ENCODE data around the gene ENOX1. TPM values are rescaled to one million over a fixed set of nuclear protein-coding genes. Genes with fewer than 3 reads are reported as not detected.

Gene ENOX1
- total RNA-seq, 2 experiments from 2014 or later: 2.4 TPM; not detected in 1

DNA sequence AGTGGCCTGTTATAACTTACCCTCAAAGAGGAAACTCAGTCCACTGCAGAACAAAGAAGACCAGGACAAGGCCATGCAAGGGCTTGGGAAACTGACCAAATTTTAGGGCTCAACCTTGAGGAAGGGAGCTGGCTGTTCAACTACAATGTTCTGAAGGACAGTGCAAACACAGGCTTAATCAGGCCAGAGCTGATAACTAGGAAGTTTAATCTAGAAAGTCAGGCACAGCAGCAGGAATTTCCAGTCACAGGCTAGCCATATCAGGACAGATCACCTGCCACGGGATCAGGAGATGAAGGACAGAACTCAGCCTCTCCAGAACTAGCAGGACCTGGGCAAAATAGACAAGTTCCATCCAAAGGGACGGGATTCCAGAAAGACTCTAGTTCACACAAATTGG, 89.4 kb downstream of the ENOX1 start:
- Mint-ChIP-seq H3K36me3 (no peaks in the 10 kb centered on the region), H3K4me3 (no peak overlapping the region), H3K9me3 (ENCODE audit: low read depth) (no peaks in the 10 kb centered on the region), H3K27ac (no peak overlapping the region), H3K4me1 (no peaks in the 10 kb centered on the region), H3K27me3 (peaks cover 30% of the 10 kb centered on the region)
- ATAC-seq (no peak), DNase-seq (no peak)
- CTCF ChIA-PET: no interaction called here

DNA sequence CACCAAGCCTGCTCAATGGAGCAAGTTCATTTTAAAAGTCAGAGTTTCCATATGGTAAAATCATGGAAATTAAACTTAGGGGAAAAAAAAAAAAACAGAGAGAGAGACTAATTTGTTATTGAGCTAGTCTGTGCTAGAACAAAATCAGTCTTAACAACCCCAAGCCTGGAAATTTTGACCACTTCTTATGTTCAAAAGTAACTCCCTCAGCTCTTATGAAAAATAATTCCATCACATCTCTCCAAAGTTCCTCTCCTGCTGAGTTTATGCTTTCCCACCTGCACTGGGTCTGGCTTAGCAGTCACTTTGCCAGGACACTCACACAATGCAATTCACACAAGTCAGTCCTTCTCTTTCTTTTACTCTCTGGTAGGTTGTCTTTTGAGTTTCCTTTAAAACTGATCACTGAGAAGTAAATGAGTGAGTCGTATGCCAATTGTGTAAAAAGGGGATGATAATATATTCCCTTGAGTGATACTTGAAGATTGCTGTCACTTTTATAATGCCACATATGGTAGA, 92.6 kb downstream of the ENOX1 start:
- no peaks in the 10 kb centered on the region for H3K36me3 Mint-ChIP-seq
- H3K27me3 Mint-ChIP-seq: peaks cover 30% of the 10 kb centered on the region
- H3K4me1 Mint-ChIP-seq: no peaks in the 10 kb centered on the region
- no peak overlapping the region for H3K4me3 Mint-ChIP-seq
- CTCF ChIA-PET: no interaction called here
- DNase-seq (no peak), ATAC-seq (no peak)
- H3K9me3 Mint-ChIP-seq (ENCODE audit: low read depth): no peaks in the 10 kb centered on the region
- no peak overlapping the region for H3K27ac Mint-ChIP-seq

DNA sequence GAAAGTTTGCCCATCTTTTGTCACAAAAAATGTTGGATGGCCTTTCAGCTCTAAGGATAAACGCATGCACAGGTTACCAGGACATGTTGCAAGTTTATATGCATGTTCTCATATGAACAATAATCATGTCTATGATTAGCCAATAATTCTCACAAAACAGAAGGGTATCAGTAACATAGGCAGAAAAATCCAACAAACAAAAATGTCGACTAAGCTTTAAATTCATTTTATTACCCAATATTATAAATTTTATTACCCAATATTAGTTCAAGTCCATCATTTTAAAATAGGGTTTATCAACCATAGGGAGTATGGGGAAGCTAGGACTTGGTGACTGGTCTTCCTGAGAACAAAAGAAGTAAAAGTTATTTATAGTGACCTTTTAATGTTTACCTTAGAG, 93.1 kb downstream of the ENOX1 start:
- CTCF ChIA-PET: no interaction called here
- DNase-seq (no peak), ATAC-seq (no peak)
- Mint-ChIP-seq H3K27me3 (peaks cover 24% of the 10 kb centered on the region), H3K27ac (no peak overlapping the region), H3K9me3 (ENCODE audit: low read depth) (no peaks in the 10 kb centered on the region), H3K36me3 (no peaks in the 10 kb centered on the region), H3K4me1 (no peaks in the 10 kb centered on the region), H3K4me3 (no peak overlapping the region)

DNA sequence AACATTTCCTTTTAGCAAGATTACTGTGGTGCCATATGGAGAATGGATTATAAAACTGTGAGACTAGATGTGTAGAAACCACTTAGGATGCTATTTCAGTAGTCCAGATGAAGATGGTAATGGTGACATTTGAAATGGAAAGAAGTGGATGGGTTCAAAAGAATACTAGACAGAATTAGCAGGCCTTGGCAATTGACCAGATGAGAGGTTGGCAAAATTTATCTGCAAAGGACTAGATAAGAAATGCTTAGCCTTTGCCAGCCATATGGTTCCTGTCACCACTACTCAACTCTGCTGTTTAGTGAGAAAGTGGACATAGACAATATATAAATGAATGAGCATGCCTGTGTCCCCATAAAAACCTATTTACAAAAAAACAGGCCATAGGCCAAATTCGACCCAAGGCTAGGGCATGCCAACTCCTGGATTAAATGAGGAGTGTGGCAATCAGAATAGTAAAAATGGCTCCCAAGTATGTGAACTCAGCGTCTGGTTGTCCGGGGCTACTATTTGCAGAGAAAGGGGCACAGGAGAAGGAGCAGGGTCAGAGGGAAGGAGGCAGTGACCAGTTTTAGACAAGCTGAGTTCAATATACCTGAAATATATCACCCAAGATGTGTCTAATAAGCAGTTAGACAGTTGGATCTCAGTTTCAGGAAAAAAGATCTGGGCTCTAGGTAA, 98.4 kb downstream of the ENOX1 start:
- Mint-ChIP-seq H3K4me3 (no peak overlapping the region), H3K36me3 (no peaks in the 10 kb centered on the region), H3K4me1 (no peaks in the 10 kb centered on the region), H3K27me3 (peaks cover 12% of the 10 kb centered on the region), H3K27ac (no peak overlapping the region), H3K9me3 (ENCODE audit: low read depth) (no peaks in the 10 kb centered on the region)
- ATAC-seq: no peak
- no peak for DNase-seq
- CTCF ChIA-PET: no interaction called here

DNA sequence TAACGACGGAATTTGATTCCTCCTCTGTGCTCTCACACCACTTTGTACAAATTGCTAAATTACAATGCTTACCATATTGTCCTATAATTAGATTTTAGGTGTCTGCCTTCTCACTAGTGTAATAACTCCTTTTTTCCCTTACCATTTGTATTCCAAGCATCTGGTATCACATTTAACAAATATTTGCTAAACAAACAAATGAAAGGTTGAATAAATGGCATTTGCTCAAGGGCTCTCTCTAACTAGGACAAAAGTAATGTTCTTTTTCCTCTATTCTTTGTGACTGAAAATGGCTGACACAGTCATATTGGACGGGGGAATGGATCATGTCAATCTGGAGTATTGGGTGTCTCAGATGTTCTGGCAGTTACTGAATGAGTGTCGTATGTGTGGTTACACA, 99.7 kb downstream of the ENOX1 start:
- no peaks in the 10 kb centered on the region for H3K36me3 Mint-ChIP-seq
- no peak overlapping the region for H3K4me3 Mint-ChIP-seq
- H3K4me1 Mint-ChIP-seq: no peaks in the 10 kb centered on the region
- CTCF ChIA-PET: no interaction called here
- DNase-seq: no peak
- no peak for ATAC-seq
- H3K27ac Mint-ChIP-seq: no peak overlapping the region
- no peaks in the 10 kb centered on the region for H3K9me3 Mint-ChIP-seq (ENCODE audit: low read depth)
- H3K27me3 Mint-ChIP-seq: peaks cover 11% of the 10 kb centered on the region

DNA sequence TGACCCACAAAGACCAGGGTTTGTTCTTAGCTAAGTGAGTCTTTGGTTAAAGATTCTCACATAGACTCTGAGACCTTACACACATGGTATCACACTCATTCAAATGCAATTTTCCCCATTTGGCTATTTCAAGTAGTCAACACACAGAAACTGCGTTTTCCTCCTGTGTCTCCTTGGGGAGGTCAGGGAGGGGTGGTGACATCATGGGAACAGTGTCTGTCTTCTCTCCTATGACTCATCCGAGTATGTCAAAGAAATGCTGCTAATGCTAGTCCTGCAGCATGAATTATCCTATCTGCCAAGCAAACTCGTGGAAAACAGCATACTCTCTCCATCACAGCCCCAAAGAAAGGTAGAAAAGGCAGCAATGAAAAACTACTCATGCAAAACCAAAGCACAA, 100.2 kb downstream of the ENOX1 start:
- no peaks in the 10 kb centered on the region for H3K9me3 Mint-ChIP-seq (ENCODE audit: low read depth)
- no peak overlapping the region for H3K27ac Mint-ChIP-seq
- H3K4me3 Mint-ChIP-seq: no peak overlapping the region
- H3K27me3 Mint-ChIP-seq: peaks cover 11% of the 10 kb centered on the region
- H3K36me3 Mint-ChIP-seq: no peaks in the 10 kb centered on the region
- H3K4me1 Mint-ChIP-seq: no peaks in the 10 kb centered on the region
- DNase-seq (no peak), ATAC-seq (no peak)
- CTCF ChIA-PET: no interaction called here

DNA sequence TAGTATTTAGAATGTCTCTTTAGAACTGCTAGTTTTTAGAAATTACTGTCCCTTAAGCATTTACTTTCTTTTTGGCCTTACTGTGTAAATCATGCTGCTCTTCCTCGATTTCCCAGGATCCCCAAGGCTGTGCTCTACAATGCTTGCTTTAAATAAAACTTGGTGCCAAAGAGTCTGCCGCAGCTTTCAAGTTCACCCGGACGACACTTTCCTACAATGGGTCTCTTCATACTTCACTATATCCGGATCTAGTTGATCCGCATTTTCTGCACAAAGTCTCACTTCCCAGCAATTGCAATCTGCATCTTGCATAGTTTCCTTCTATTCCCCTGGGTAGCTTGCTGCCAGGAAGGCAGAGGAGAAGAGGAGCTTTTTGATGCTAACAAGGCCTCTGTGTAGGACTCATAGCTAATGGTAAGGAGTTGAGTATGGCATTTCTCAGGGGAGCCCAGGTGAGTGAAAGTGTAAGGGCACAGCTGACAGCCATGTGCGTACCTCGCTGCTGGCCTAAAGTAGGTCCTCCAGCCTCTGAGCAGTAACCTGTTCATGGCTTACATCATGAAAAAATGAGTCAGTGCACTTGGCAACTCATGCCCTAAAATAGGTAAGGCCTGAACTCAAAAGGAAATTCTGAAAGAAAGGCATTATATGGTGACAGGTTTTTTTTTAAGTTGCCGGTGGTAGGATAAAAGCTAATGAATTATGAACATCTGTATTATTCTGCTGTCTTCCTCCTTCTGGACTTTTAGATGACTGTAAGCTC, 101.6 kb downstream of the ENOX1 start:
- CTCF ChIA-PET: no interaction called here
- no peak overlapping the region for H3K27ac Mint-ChIP-seq
- H3K9me3 Mint-ChIP-seq (ENCODE audit: low read depth): no peaks in the 10 kb centered on the region
- ATAC-seq (no peak), DNase-seq (no peak)
- H3K36me3 Mint-ChIP-seq: no peaks in the 10 kb centered on the region
- H3K27me3 Mint-ChIP-seq: peaks cover 5% of the 10 kb centered on the region
- H3K4me3 Mint-ChIP-seq: no peak overlapping the region
- H3K4me1 Mint-ChIP-seq: no peaks in the 10 kb centered on the region

DNA sequence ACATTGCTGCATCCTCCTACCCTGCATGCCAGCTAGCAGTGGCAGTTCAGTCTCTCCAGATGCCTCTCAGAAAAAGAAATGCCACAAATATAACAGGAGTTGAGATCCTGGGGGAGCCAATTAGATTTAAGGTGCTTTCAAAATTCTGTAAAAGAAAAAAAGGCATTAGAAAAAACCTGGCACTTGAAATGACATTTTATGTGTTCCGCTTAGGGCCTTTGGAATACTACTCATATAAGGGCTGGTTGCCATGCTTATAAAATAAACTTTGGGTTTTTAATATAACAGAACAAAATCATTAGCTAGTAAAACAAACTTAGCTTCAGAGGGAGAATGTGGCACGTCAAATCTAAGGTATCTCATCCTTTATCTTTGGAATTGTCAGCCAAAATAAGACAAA, 104.1 kb downstream of the ENOX1 start:
- DNase-seq: no peak
- Mint-ChIP-seq H3K9me3 (ENCODE audit: low read depth) (no peaks in the 10 kb centered on the region), H3K27ac (no peak overlapping the region), H3K4me3 (no peak overlapping the region), H3K4me1 (no peaks in the 10 kb centered on the region), H3K36me3 (no peaks in the 10 kb centered on the region), H3K27me3 (peaks cover 3% of the 10 kb centered on the region)
- CTCF ChIA-PET: no interaction called here
- no peak for ATAC-seq

DNA sequence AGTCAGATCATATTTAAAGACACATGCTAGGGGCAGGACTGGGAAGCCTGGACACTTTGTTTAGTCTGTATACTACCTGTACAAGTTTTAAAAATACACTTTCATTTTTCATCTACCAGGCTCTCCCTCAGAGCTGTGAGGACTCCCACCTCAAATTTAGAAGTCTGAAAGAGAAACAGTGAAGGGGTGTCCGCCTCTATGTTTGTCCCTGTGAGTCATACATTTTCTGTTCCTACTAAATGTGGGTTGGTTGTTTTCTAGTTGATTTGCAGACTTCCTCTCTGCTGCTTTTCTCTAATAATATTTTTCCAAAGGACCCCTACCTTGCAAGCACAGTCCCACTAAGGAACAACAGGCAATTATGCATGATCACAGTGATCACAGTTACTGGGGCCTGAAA, 110.5 kb downstream of the ENOX1 start:
- no peaks in the 10 kb centered on the region for H3K9me3 Mint-ChIP-seq (ENCODE audit: low read depth)
- H3K27me3 Mint-ChIP-seq: peaks cover 18% of the 10 kb centered on the region
- H3K36me3 Mint-ChIP-seq: no peaks in the 10 kb centered on the region
- ATAC-seq (no peak), DNase-seq (no peak)
- CTCF ChIA-PET: no interaction called here
- no peak overlapping the region for H3K27ac Mint-ChIP-seq
- no peaks in the 10 kb centered on the region for H3K4me1 Mint-ChIP-seq
- no peak overlapping the region for H3K4me3 Mint-ChIP-seq

DNA sequence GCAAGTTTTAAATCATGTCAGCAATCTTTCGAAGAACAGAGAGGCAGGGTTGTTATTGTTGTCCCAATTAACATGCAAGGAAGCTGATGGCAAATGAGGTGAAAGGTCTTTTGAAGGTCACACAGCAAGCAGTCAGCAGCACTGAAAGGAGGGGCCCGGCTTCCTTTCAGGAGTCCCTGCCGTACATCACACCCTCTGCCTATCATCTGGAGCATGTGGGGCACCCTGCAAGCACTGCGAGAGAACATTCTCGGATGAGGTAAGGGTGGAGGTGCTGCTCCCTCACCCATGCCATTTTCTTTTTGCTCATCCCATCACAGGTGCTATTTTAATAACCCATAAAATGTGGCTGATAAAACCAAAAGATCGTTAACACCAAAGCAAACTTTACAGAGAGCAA, 111.2 kb downstream of the ENOX1 start:
- no peak overlapping the region for H3K27ac Mint-ChIP-seq
- DNase-seq (no peak), ATAC-seq (no peak)
- CTCF ChIA-PET: no interaction called here
- no peaks in the 10 kb centered on the region for H3K36me3 Mint-ChIP-seq
- peaks cover 22% of the 10 kb centered on the region for H3K27me3 Mint-ChIP-seq
- H3K4me3 Mint-ChIP-seq: no peak overlapping the region
- H3K9me3 Mint-ChIP-seq (ENCODE audit: low read depth): no peaks in the 10 kb centered on the region
- H3K4me1 Mint-ChIP-seq: no peaks in the 10 kb centered on the region

DNA sequence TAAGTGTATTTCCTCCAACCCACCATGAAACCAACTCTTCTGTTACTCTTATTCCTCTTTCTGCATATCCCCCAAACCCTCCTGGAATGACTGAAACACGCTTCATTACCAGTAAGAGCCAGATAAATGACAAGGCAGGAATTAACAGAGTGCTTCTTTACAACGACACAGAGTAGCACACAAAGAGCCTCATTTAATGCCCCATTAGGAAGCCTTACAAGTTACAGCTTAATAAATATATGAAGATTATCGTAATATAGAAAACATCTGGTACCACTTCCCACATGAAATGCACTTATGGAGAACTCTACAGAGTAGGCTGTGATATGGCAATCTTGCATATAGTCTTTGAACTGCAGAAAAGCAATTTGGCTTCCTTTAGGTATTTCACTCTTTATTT, 116.8 kb downstream of the ENOX1 start:
- H3K36me3 Mint-ChIP-seq: no peaks in the 10 kb centered on the region
- no peak overlapping the region for H3K4me3 Mint-ChIP-seq
- CTCF ChIA-PET: no interaction called here
- no peaks in the 10 kb centered on the region for H3K9me3 Mint-ChIP-seq (ENCODE audit: low read depth)
- no peak overlapping the region for H3K27ac Mint-ChIP-seq
- H3K27me3 Mint-ChIP-seq: peaks cover 16% of the 10 kb centered on the region
- DNase-seq (no peak), ATAC-seq (no peak)
- peaks cover 3% of the 10 kb centered on the region for H3K4me1 Mint-ChIP-seq

DNA sequence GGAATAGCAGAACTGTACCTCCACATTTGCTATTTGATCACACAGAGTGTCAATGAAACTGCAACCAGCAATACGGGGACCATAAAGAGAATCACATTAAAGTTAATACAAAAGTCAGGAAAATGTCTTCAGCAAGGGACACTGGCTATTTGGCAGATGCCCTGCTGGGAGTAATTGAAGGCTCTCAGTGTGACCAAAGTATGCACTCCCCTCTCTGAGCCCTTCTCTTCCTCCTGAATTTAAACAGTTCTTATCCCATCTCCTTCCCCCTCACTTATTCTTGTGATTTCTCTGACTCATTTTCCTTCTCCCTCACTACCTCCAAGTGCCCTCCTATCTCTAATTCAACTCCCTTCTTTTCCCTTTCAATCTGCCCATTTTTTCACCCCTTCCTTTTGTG, 117.7 kb downstream of the ENOX1 start:
- no peaks in the 10 kb centered on the region for H3K36me3 Mint-ChIP-seq
- H3K4me1 Mint-ChIP-seq: peaks cover 9% of the 10 kb centered on the region
- no peak overlapping the region for H3K4me3 Mint-ChIP-seq
- no peak overlapping the region for H3K27ac Mint-ChIP-seq
- DNase-seq (no peak), ATAC-seq (no peak)
- peaks cover 13% of the 10 kb centered on the region for H3K27me3 Mint-ChIP-seq
- CTCF ChIA-PET: no interaction called here
- no peaks in the 10 kb centered on the region for H3K9me3 Mint-ChIP-seq (ENCODE audit: low read depth)

DNA sequence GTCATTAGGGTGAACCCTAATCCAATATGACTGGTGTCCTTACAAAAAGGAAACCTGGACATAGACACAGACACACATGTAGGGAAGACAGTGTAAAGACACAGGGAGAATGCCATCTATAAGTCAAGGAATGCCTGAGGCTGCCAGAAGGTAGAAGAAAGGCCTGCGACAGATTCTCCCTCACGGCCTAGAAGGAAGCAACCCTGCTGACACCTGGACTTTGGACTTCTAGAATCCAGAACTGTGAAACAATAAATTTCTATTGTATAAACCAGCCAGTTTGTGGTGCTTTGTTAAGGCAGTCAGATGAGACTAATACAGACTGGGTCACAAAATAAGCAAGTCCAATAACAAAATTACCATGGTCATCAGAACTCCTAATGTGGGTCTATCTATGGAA, 120.4 kb downstream of the ENOX1 start:
- peaks cover 8% of the 10 kb centered on the region for H3K27me3 Mint-ChIP-seq
- no peak overlapping the region for H3K27ac Mint-ChIP-seq
- H3K4me3 Mint-ChIP-seq: no peak overlapping the region
- H3K4me1 Mint-ChIP-seq: peaks cover 9% of the 10 kb centered on the region
- no peaks in the 10 kb centered on the region for H3K36me3 Mint-ChIP-seq
- CTCF ChIA-PET: no interaction called here
- ATAC-seq: no peak
- no peak for DNase-seq
- no peaks in the 10 kb centered on the region for H3K9me3 Mint-ChIP-seq (ENCODE audit: low read depth)

DNA sequence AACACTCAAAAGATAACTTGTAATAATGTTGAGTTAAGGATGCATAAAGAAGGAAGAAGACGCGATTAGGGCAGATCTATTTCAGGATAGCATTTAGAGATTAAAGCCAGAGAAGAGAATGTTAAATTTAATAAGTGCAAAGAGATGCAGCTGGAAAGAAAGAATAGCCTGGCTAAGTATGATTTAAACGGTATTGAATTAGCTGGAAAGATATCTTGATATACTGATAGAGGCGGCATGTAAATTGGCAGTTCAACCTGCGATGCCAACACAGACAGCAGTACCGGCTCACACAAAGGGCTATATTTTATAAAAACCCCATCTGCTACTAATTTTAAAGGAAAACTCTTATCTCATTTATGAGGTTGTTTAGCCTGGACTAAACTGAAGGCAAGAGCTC, 121.4 kb downstream of the ENOX1 start:
- no peak overlapping the region for H3K27ac Mint-ChIP-seq
- no peaks in the 10 kb centered on the region for H3K9me3 Mint-ChIP-seq (ENCODE audit: low read depth)
- H3K27me3 Mint-ChIP-seq: peaks cover 4% of the 10 kb centered on the region
- CTCF ChIA-PET: no interaction called here
- DNase-seq (no peak), ATAC-seq (no peak)
- peaks cover 9% of the 10 kb centered on the region for H3K4me1 Mint-ChIP-seq
- H3K4me3 Mint-ChIP-seq: no peak overlapping the region
- no peaks in the 10 kb centered on the region for H3K36me3 Mint-ChIP-seq
